KMS-11 (cell line): Measurements from ENCODE around the gene SLC35F3.
"Not testable (repeated sequence)": the region's sequence is repeated elsewhere in the genome, so short reads cannot be mapped to it uniquely, and the experiment has no call there.

ENCODE experiments used
- H2AFZ ChIP-seq: fragments of 200-600 bp; sonication (generic); 2 replicates; pipeline ENCODE4 v1.6.1; 2016; ENCODE audit warnings: antibody characterized with exemption, mixed run types, low read depth
- H3K27ac ChIP-seq: fragments of 200-600 bp; sonication (generic); 2 replicates; pipeline ENCODE4 v1.6.1; 2016; ENCODE audit warnings: mild to moderate bottlenecking, mixed run types
- H3K27me3 ChIP-seq: fragments of 200-600 bp; sonication (generic); 2 replicates; pipeline ENCODE4 v1.6.1; 2017; ENCODE audit warnings: mild to moderate bottlenecking, low read depth, mixed run types, moderate library complexity; ENCODE audit not compliant: insufficient read depth
- H3K36me3 ChIP-seq: fragments of 200-600 bp; sonication (generic); 2 replicates; pipeline ENCODE4 v1.6.1; 2017; ENCODE audit warnings: mild to moderate bottlenecking, mixed run types; ENCODE audit not compliant: insufficient read depth
- H3K4me1 ChIP-seq: fragments of 200-600 bp; sonication (generic); 2 replicates; pipeline ENCODE4 v1.6.1; 2016; ENCODE audit warnings: mild to moderate bottlenecking, low read depth, mixed run types; ENCODE audit not compliant: poor library complexity, severe bottlenecking
- H3K4me2 ChIP-seq: fragments of 200-600 bp; sonication (generic); 2 replicates; pipeline ENCODE4 v1.7.0; 2016; ENCODE audit warnings: mild to moderate bottlenecking, mixed run types
- H3K4me3 ChIP-seq: fragments of 200-600 bp; sonication (generic); IDR thresholded peaks from 2 replicates; pipeline ENCODE4 v1.6.1; 2017; ENCODE audit warnings: low read depth, low read length, mixed read lengths; ENCODE audit not compliant: insufficient read depth
- H3K79me2 ChIP-seq: fragments of 200-600 bp; sonication (generic); 2 replicates; pipeline ENCODE4 v1.6.1; 2016; ENCODE audit warnings: low read depth, mixed run types; ENCODE audit not compliant: insufficient read depth
- H3K9ac ChIP-seq: fragments of 200-600 bp; sonication (generic); 2 replicates; pipeline ENCODE4 v1.6.1; 2016; ENCODE audit warnings: mild to moderate bottlenecking, mixed run types
- H4K20me1 ChIP-seq: fragments of 200-600 bp; sonication (generic); 2 replicates; pipeline ENCODE4 v1.6.1; 2016; ENCODE audit warnings: mild to moderate bottlenecking, mixed run types; ENCODE audit not compliant: insufficient read depth
- CTCF ChIP-seq: fragments of 200-600 bp; sonication (generic); conservative IDR thresholded peaks from 2 replicates; pipeline ENCODE4 v1.6.1; 2017; ENCODE audit warnings: low read depth, mild to moderate bottlenecking, antibody characterized with exemption, low read length, moderate library complexity, mixed read lengths

SLC35F3 gene

GRCh38 chr1:234119431-234119830 is 215.0 kb downstream of the SLC35F3 start:
- peaks cover 4% of the 10 kb centered on the region for H3K4me1 ChIP-seq
- H3K27ac ChIP-seq: no peak overlapping the region
- no peak overlapping the region for H3K4me2 ChIP-seq
- no peak overlapping the region for H3K4me3 ChIP-seq
- H3K36me3 ChIP-seq: no peaks in the 10 kb centered on the region
- no peaks in the 10 kb centered on the region for H3K79me2 ChIP-seq
- H2AFZ ChIP-seq: no peak overlapping the region
- no peaks in the 10 kb centered on the region; the same call in 1 of the 2 replicates for H3K27me3 ChIP-seq
- no peaks in the 10 kb centered on the region for H4K20me1 ChIP-seq
- TF ChIP-seq CTCF: no peak
- no peak overlapping the region for H3K9ac ChIP-seq

- H3K79me2 ChIP-seq: no peaks in the 10 kb centered on the region
- H3K4me3 ChIP-seq: no peak overlapping the region
- H3K27me3 ChIP-seq: no peaks in the 10 kb centered on the region; the same call in 1 of the 2 replicates
- no peak overlapping the region for H3K27ac ChIP-seq
- no peak overlapping the region for H2AFZ ChIP-seq
- no peak for TF ChIP-seq CTCF
- H3K4me1 ChIP-seq: no peaks in the 10 kb centered on the region
- no peak overlapping the region for H3K4me2 ChIP-seq
- no peak overlapping the region for H3K9ac ChIP-seq
- H4K20me1 ChIP-seq: no peaks in the 10 kb centered on the region
- H3K36me3 ChIP-seq: no peaks in the 10 kb centered on the region
Measured at GRCh38 chr1:234120327-234120944, 216.0 kb downstream of the SLC35F3 start.

GRCh38 chr1:234121659-234122058 is 217.2 kb downstream of the SLC35F3 start:
- H3K36me3 ChIP-seq, H4K20me1 ChIP-seq, H3K9ac ChIP-seq, H3K27ac ChIP-seq, H2AFZ ChIP-seq, H3K27me3 ChIP-seq, H3K4me2 ChIP-seq, H3K4me3 ChIP-seq, H3K79me2 ChIP-seq, H3K4me1 ChIP-seq: not testable (repeated sequence)

GRCh38 chr1:234122571-234122970 is 218.1 kb downstream of the SLC35F3 start:
- H3K9ac ChIP-seq, H3K79me2 ChIP-seq, H3K27ac ChIP-seq, H4K20me1 ChIP-seq, H3K4me2 ChIP-seq, H3K4me3 ChIP-seq, H2AFZ ChIP-seq, H3K27me3 ChIP-seq, H3K4me1 ChIP-seq, H3K36me3 ChIP-seq: not testable (repeated sequence)

GRCh38 chr1:234123867-234124266 is 219.4 kb downstream of the SLC35F3 start:
- H3K4me3 ChIP-seq: no peak overlapping the region
- H3K4me1 ChIP-seq: no peaks in the 10 kb centered on the region
- no peaks in the 10 kb centered on the region for H3K36me3 ChIP-seq
- no peak overlapping the region for H3K4me2 ChIP-seq
- H3K27ac ChIP-seq: no peak overlapping the region
- H2AFZ ChIP-seq: no peak overlapping the region
- H3K27me3 ChIP-seq: no peaks in the 10 kb centered on the region
- H3K79me2 ChIP-seq: no peaks in the 10 kb centered on the region
- TF ChIP-seq CTCF: no peak
- H3K9ac ChIP-seq: no peak overlapping the region
- H4K20me1 ChIP-seq: no peaks in the 10 kb centered on the region
